PC-3 (cell line): ENCODE data around the gene MGAT5. TPM values are rescaled to one million over a fixed set of nuclear protein-coding genes. Genes with fewer than 3 reads are reported as not detected.

Experiments used
- ATAC-seq: fragments of 200-7000 bp; cut with Tn5 transposase; 2 replicates; pipeline ENCODE4 v1.9.1; 2020; ENCODE audit warnings: mild to moderate bottlenecking, moderate library complexity
- BruUV-seq: library from RNA; stranded (reverse); fragments of 400-500 nt; replicated peaks from 2 replicates; lab custom pipeline; 2021; lab: Mats Ljungman, UMichigan
- CTCF ChIA-PET: fragments of 300-600 bp; sonication (Branson Sonifier 250); formaldehyde crosslinking; loops from one replicate; lab custom pipeline; 2022; ENCODE audit warnings: antibody characterized with exemption; lab: Charles Lee
- POLR2A ChIA-PET: fragments of 300-600 bp; sonication (Branson Sonifier 250); formaldehyde crosslinking; loops from one replicate; lab custom pipeline; 2022; ENCODE audit warnings: antibody characterized with exemption; ENCODE audit not compliant: unreplicated experiment; lab: Charles Lee
- DNase-seq: peaks from one replicate; pipeline ENCODE4 v3.0.0-alpha.2; 2015
- H2AFZ ChIP-seq: fragments of 300-600 bp; sonication (generic); 2 replicates; pipeline ENCODE4 v1.6.0; 2016; ENCODE audit warnings: antibody characterized with exemption, low read length
- H3F3A ChIP-seq: fragments of 300-600 bp; sonication (generic); one replicate; pipeline ENCODE4 v1.6.0; 2017; ENCODE audit warnings: antibody characterized with exemption, low read length, control low read depth, mild to moderate bottlenecking; ENCODE audit not compliant: unreplicated experiment
- H3K27ac ChIP-seq: fragments of 300-600 bp; sonication (generic); 2 replicates; pipeline ENCODE4 v1.5.1; 2016; ENCODE audit warnings: mild to moderate bottlenecking, low read length
- H3K27me3 ChIP-seq: fragments of 300-600 bp; sonication (generic); 2 replicates; pipeline ENCODE4 v1.6.1; 2016; ENCODE audit warnings: low read length, mixed read lengths
- H3K36me3 ChIP-seq: fragments of 300-600 bp; sonication (generic); 2 replicates; pipeline ENCODE4 v1.6.1; 2016; ENCODE audit warnings: low read depth, mixed run types, low read length, mixed read lengths
- H3K4me1 ChIP-seq: fragments of 300-600 bp; sonication (generic); 2 replicates; pipeline ENCODE4 v1.5.1; 2016; ENCODE audit warnings: low read length; ENCODE audit not compliant: insufficient read depth
- H3K4me2 ChIP-seq: fragments of 300-600 bp; sonication (generic); 2 replicates; pipeline ENCODE4 v1.6.0; 2016; ENCODE audit warnings: low read length
- H3K4me3 ChIP-seq: fragments of 300-600 bp; sonication (generic); 2 replicates; pipeline ENCODE4 v1.5.1; 2016; ENCODE audit warnings: mild to moderate bottlenecking, low read length, mixed read lengths
- H3K79me2 ChIP-seq: fragments of 300-600 bp; sonication (generic); 2 replicates; pipeline ENCODE4 v1.6.1; 2017; ENCODE audit warnings: low read length, mixed read lengths
- H3K9ac ChIP-seq: fragments of 300-600 bp; sonication (generic); 2 replicates; pipeline ENCODE4 v1.6.0; 2016; ENCODE audit warnings: mild to moderate bottlenecking, low read length
- H3K9me2 ChIP-seq: fragments of 300-600 bp; sonication (generic); replicated peaks from 2 replicates; pipeline ENCODE4 v1.6.1; 2016; ENCODE audit warnings: mixed run types, low read length, mixed read lengths
- H3K9me3 ChIP-seq: fragments of 300-600 bp; sonication (generic); 2 replicates; pipeline ENCODE4 v1.6.1; 2016; ENCODE audit warnings: low read length, mixed read lengths
- H4K20me1 ChIP-seq: fragments of 300-600 bp; sonication (generic); 2 replicates; pipeline ENCODE4 v1.6.1; 2016; ENCODE audit warnings: low read length, mixed read lengths
- EZH2 ChIP-seq: fragments of 300-600 bp; sonication (generic); IDR thresholded peaks from one replicate; pipeline ENCODE4 v1.6.1; 2017; ENCODE audit warnings: antibody characterized with exemption, mild to moderate bottlenecking, low read length; ENCODE audit not compliant: unreplicated experiment
- EZH2phosphoT487 ChIP-seq: fragments of 300-600 bp; sonication (generic); IDR thresholded peaks from 2 replicates; pipeline ENCODE4 v1.6.1; 2018; ENCODE audit warnings: mild to moderate bottlenecking, antibody characterized with exemption, low read length, borderline replicate concordance
- intact Hi-C: fragments of 100-400 bp; cut with micrococcal nuclease; formaldehyde crosslinking; loops from 2 replicates; pipeline ENCODE4 v1.9.0; 2023
- total RNA-seq: library from RNA; depleted of rRNA; stranded (reverse); fragments of >200 nt; gene quantifications from 2 replicates; pipeline ENCODE4 v1.2.3, GENCODE V29; 2014
- TF ChIP-seq, protein P1 (sequence below): fragments of 300-600 bp; sonication (generic); conservative IDR thresholded peaks from 2 replicates; pipeline ENCODE4 v1.5.1; 2017; ENCODE audit warnings: antibody characterized with exemption, low read depth, mild to moderate bottlenecking, low read length

MGAT5 gene
- total RNA-seq, 1 experiment from 2014 or later = 33.8 TPM

DNA sequence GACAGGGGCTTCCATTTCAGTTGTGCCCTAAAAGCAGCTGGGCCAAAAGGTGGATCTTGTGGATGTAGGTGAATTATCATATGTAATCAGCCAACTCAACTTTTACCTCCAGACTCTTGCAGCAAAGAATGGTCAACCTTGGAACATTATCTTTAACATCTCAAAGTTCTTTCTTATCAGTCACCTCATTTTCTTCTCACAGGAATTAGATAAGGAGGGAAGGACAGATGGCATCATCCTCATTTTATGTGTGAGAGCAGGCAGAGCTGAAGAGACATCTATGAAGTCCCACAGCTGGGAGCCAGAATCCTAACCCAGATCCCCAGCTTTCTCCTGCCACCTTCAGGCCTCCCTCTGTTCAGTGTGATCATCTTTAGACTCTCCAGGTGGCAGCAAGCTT, 182.1 kb downstream of the MGAT5 start:
- Histone ChIP-seq H3K4me1 (peaks cover 20% of the 10 kb centered on the region), H4K20me1 (no peaks in the 10 kb centered on the region), H3K4me2 (no peak overlapping the region), H2AFZ (no peak overlapping the region), H3K36me3 (no peaks in the 10 kb centered on the region; the same call in 1 of the 2 replicates), H3K27me3 (no peaks in the 10 kb centered on the region), H3K4me3 (no peak overlapping the region), H3K27ac (no peak overlapping the region), H3K9me2 (no peaks in the 10 kb centered on the region), H3K79me2 (no peaks in the 10 kb centered on the region), H3F3A (no peaks in the 10 kb centered on the region), H3K9ac (no peak overlapping the region), H3K9me3 (no peaks in the 10 kb centered on the region)
- DNase-seq (no peak), ATAC-seq (no peak)
- POLR2A ChIA-PET = no interaction called here
- TF ChIP-seq EZH2phosphoT487 (no peak), EZH2 (no peak)
- TF ChIP-seq, protein P1, sequence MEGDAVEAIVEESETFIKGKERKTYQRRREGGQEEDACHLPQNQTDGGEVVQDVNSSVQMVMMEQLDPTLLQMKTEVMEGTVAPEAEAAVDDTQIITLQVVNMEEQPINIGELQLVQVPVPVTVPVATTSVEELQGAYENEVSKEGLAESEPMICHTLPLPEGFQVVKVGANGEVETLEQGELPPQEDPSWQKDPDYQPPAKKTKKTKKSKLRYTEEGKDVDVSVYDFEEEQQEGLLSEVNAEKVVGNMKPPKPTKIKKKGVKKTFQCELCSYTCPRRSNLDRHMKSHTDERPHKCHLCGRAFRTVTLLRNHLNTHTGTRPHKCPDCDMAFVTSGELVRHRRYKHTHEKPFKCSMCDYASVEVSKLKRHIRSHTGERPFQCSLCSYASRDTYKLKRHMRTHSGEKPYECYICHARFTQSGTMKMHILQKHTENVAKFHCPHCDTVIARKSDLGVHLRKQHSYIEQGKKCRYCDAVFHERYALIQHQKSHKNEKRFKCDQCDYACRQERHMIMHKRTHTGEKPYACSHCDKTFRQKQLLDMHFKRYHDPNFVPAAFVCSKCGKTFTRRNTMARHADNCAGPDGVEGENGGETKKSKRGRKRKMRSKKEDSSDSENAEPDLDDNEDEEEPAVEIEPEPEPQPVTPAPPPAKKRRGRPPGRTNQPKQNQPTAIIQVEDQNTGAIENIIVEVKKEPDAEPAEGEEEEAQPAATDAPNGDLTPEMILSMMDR = no peak
- no TSS peak for BruUV-seq
- intact Hi-C loops = no loop called here
- CTCF ChIA-PET = interaction anchor here (0.6 kb wide), 1 partner anchor 15 kb away, joined by 3 read pairs; no protein-coding TSS in a partner anchor

DNA sequence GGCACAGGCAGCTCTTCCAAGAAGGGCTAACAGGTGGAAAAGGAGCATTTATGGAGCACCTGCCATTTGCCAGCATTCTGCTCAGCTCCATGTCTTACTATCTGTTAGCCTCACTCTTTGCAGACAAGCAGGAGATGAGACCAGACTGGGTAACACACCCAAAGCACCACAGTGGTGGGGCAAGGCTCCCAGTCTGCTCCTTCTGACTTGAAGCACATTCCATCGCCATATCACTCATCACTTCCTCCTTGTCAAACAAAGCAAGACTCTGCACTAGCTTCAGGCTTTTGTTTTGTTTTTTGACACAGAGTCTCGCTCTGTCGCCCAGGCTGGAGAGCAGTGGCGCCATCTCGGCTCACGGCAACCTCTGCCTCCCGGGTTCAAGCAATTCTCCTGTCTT, 182.8 kb downstream of the MGAT5 start:
- Histone ChIP-seq H3K36me3 (no peaks in the 10 kb centered on the region), H3K4me3 (no peak overlapping the region), H3K27me3 (no peaks in the 10 kb centered on the region), H3K79me2 (no peaks in the 10 kb centered on the region), H3K9ac (no peak overlapping the region), H3K4me2 (no peak overlapping the region), H3K4me1 (peaks cover 15% of the 10 kb centered on the region), H3F3A (no peaks in the 10 kb centered on the region), H2AFZ (no peak overlapping the region), H3K9me2 (no peaks in the 10 kb centered on the region), H3K9me3 (no peaks in the 10 kb centered on the region), H3K27ac (no peak overlapping the region), H4K20me1 (no peaks in the 10 kb centered on the region)
- BruUV-seq = no TSS peak
- ATAC-seq (no peak), DNase-seq (peak; percentile 29)
- intact Hi-C loops = no loop called here
- TF ChIP-seq EZH2 (no peak), EZH2phosphoT487 (no peak)
- TF ChIP-seq, protein P1 = no peak
- POLR2A ChIA-PET = no interaction called here
- CTCF ChIA-PET = no interaction called here

DNA sequence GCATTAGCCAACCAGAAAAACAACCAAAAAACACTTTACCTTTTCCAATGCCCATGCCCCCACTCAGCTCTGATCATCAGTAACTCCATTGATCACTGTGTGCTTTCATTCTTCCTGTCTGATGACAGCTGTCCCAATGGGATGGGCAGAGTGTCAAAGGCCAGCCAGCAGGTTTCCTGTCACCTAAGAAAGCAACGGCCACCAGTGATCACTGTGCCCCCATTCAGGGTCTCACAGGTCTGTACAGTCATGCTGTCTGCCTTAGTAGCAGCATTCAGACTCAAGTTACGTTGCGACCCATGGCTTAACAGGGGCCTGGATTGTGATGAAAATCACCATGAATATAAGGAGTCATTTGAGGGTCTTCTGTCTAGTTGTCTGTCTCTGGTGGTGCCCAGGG, 184.5 kb downstream of the MGAT5 start:
- Histone ChIP-seq H3K27me3 (no peaks in the 10 kb centered on the region), H3K4me1 (no peaks in the 10 kb centered on the region), H4K20me1 (no peaks in the 10 kb centered on the region), H3K9me3 (no peaks in the 10 kb centered on the region), H3K79me2 (no peaks in the 10 kb centered on the region), H3K9me2 (no peaks in the 10 kb centered on the region), H3K4me3 (no peak overlapping the region), H3K9ac (no peak overlapping the region), H2AFZ (no peak overlapping the region), H3K36me3 (no peaks in the 10 kb centered on the region), H3K4me2 (no peak overlapping the region), H3F3A (no peaks in the 10 kb centered on the region), H3K27ac (no peak overlapping the region)
- ChIA-PET CTCF (no interaction called here), POLR2A (no interaction called here)
- no peak for DNase-seq
- no TSS peak for BruUV-seq
- intact Hi-C loops = no loop called here
- ATAC-seq = no peak
- TF ChIP-seq, protein P1 = no peak
- TF ChIP-seq EZH2phosphoT487 (no peak), EZH2 (no peak)
